HG02840 (cell line): ENCODE results near the gene M6PR.
A peak's percentile ranks its signal among the peaks of the same experiment; 100 is the strongest.
"Not testable (repeated sequence)": the region's sequence is repeated elsewhere in the genome, so short reads cannot be mapped to it uniquely, and the experiment has no call there.

Source experiments
- ATAC-seq: cut with Tn5 transposase; IDR thresholded peaks from one replicate; pipeline ENCODE4 v1.9.1; 2021; ENCODE audit warnings: mild to moderate bottlenecking, moderate library complexity, moderate number of reproducible peaks; ENCODE audit not compliant: unreplicated experiment, low FRiP score

The M6PR gene

DNA sequence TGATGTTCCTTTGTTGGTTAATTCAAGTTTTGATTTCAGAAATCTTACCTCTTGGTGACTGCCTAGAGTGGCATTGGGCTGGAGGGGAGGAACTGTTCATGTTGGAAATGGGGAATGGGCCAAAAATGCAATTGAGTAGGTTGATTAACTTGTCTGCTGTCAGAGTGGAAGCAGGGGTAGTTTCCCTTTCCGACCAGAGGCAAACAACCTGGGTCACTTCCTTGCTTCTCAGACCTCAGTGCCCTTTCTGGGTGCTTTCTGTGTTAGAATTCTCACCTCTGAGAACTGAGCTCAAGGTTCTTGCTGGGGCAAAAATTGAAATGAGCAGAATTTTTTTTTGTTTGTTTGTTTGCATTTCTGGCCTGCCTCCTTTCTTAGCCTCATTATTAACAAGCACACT, 2.3 kb upstream of the M6PR start:
- ATAC-seq = no peak

DNA sequence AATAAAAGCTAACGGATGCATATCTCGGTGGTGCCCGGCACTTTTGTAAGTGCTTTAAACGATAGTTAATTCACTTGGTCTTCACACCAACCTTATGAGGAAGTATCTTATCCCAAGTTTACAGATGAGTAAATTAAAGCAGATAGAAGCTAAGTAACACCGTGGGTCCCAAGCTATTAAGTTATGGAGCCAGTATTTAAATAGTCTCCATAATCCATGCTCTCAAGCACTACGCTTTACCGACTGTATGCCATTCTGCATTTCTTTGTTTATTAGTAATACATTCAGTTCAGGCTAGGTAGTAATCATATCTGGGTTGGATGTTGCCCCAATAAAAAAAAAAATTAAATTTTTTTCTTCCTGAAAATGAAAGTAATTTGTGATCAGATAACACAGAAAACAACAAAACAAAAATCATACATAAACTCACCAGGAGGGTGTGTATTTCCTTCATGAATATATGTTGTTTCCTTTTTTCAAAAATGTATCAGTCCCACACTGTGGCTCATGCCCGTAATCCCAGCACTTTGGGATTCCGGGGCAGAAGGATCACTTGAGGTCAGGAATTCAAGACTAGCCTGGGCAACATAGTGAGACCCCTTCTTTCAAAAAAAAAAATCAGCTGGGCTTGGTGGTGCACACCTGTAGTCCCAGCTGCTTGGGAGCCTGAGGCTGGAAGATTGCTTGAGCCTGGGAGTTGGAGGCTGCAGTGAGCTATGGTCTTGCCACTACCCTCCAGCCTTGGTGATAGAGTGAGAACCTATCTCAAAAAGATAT, 1.4 kb upstream of the M6PR start:
- ATAC-seq = no peak

DNA sequence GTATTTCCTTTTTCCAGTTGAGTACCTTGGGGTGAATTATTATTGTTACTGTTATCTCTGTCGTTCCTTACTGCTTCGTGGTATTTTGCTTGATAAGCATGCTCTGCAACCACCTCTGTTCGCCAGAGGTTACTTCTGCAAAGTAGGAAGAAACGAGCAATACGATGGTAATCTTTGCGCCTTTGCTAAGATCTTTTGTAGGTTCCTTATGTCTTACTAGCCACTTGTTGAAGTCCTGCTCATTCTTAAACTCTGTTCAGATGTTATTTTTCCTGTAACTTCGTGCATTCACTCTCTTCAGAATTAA, 729 bp upstream of the M6PR start:
- ATAC-seq = no peak

DNA sequence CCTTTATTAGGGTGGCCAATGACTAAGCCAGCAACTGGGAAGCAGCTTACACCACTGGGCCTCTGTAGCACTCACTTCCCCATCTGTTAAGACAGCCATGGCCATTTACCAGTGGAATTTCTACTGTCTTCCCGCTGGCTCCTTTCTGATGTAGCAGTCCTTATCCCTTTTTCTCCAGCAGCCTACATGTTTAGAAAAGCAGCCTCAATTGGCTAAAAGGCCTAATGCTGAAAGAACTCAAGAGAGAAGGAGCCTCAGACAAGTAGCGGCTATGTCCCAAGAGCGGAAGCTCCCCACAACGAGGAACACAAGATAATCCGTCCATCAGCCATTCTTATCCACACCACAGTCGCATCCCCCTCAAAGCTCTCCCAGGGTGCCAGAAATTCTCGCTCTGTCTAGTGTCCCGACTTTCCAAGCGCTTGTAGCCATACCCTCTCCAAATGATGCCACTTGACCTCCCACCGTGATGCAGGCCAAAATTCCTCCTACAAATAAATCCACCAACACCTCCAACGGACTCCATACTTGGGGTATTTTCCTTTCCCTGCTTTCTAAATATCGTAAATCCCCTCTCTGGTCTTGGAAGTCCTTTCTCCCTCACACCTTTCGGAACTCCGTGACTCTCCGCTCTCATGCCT, 624 bp downstream of the M6PR start:
- no peak for ATAC-seq

DNA sequence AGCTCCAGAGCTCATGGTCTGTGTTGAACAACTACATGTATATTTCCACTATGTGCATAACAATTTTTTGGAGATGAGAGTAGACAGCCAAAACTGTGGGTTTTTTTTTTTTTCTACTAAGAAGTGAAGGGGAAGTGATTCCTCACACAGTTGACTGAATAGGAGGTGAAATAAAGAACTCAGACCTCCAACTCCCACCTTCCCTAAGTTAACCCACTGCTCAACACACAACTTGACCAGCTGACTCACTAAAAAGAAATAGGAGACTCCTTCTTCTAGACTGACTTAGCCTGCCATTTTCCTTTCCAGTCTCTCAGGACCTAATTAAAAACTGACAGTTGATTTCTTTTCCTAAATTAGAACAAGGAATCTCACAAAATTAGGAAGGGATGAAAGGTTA, 1.7 kb downstream of the M6PR start:
- no peak for ATAC-seq

DNA sequence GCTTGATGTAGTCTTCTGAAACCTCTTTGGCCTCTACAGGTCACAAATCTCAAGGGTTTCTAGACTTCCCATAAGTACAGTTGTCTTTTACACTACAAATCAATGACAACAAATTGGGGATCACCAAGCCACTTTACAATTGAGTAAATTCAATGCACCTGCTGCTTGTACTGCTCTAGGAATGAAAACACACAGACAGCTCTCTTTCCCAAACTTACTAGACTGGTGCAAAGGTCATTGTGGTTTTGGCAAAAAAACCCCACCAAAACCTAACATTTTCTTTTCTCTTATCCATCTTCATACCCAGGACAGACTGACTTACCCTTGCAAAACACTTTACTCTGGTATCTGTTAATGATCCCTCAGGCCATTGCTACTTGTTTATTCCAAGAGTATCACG, 2.7 kb downstream of the M6PR start:
- ATAC-seq = no peak

DNA sequence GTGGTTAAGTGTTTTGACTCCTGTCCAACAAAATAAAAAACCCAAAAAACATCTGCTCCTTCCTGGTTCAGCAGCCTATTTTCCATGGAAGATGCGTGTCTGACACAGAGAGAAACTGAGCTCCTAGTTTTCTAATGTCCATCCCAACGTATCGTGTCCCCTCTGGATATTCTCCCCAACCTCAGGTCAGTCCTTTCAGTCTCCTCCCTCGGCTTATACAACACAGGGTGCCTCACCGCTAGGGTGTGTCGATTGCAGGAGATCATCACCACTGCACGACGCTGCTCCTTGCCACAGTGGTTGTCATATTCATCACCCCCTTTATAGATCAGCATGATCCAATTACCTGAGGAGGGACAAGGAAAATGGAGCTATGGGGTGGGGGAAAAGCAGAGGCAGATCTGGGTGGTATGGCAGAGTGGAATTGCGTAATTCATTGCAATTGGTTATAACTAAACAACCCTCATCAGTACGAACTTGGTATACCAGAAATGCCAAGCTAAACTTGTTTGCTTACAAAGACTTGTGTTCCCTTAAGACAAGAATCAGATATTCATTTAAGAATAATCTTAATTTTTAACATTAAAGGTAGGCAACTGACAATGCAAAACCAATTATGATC, 5.8 kb downstream of the M6PR start:
- ATAC-seq = no peak

DNA sequence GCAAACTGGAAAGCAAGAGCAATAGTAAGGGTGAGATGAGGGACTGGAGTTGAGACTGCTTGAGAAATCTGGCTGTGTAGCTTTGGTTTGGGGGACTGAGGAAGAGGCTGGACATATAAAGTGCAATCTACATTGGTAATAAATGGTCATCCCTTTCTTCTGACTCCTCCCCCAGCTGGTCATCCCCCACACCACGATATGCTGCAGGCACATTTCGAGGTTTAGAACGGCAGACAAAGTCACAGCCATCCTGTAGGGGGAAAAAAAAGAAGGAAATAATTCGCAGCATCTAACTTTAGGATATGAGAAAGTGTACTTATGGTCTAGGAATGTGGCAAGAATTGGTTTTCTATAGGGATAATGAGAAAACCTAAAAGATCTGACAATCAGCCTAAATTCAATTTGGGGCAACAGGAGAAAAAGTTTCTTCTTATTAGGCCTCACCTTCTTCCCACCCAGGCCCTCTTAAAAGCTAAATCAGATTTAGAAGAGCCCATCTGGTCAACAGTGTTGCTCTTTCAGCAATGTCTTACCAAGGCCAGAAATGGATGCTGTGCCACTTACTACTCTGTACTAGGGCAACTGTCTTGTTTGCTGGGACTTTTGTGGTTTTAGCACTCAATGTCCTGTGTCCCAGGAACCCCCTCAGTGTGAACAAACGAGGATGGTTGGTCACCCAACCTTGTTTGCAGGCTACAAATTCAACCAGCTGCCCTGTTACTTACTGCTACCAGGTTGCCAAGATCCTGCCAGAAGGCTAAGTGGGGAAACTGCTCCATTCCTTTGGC, 7.6 kb downstream of the M6PR start:
- ATAC-seq = no peak

DNA sequence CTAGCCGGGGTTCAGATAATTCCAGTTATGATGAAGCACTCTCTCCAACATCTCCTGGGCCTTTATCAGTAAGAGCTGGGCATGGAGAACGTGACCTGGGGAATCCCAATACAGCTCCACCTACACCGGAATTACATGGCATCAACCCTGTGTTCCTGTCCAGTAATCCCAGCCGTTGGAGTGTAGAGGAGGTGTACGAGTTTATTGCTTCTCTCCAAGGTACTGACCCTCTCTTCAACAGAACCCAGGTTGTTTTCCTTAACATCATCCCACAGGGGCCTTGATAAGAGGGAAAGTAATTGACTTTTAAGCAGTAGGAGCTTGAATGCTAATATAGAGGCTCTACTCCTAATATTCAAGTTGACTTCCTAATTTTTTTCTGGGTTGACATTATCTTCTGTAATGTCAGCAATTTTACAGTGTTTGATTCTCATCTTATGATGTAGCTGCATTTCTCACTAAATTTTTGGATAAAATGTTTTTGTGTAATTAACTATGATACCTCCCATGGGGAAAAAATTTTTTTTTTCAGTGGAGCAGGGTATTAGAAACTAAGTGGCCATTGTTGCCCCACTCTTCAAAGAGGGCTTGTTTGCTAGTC, 11.5 kb downstream of the M6PR start:
- ATAC-seq = not testable (repeated sequence)

DNA sequence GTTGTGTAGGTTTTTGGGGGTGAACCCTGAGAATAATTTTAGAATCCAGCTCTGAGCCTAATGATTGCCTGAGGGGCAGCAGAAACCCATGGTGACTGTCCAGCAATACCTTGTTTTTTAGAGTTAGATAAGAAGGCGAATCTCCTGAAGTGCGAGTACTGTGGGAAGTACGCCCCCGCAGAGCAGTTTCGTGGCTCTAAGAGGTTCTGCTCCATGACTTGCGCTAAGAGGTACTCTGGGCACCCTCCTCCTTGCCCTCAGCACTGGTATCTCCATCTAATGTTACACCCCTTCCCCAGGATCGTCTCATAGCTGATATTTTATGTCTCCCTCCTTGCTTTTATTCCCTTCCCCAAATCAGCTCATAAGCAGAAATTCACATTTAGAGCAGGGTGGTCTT, 12.7 kb downstream of the M6PR start:
- ATAC-seq = no peak

DNA sequence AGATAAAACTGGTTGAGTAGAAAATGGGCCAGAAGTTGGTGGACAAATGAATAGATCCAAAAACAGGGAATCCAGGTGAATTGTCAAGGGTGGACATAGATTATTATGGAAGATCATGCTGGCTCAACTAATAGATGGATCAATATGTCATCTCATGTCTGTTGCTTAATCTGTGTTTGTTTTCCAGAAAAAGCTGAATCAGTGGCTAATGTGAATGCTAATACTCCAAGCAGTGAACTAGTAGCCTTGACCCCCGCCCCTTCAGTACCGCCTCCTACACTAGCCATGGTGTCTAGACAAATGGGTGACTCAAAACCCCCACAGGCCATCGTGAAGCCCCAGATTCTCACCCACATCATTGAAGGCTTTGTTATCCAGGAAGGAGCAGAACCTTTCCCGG, 15.4 kb downstream of the M6PR start:
- ATAC-seq = not testable (repeated sequence)

DNA sequence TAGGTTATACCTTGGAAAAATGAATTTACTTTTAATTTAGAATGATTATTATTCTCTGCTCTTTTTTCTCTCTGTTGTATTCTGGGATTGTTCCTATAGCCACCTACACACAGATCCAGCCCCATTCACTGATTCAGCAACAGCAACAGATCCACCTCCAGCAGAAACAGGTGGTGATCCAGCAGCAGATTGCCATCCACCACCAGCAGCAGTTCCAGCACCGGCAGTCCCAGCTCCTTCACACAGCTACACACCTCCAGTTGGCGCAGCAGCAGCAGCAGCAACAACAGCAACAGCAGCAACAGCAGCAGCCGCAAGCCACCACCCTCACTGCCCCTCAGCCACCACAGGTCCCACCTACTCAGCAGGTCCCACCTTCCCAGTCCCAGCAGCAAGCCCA, 17.0 kb downstream of the M6PR start:
- not testable (repeated sequence) for ATAC-seq

DNA sequence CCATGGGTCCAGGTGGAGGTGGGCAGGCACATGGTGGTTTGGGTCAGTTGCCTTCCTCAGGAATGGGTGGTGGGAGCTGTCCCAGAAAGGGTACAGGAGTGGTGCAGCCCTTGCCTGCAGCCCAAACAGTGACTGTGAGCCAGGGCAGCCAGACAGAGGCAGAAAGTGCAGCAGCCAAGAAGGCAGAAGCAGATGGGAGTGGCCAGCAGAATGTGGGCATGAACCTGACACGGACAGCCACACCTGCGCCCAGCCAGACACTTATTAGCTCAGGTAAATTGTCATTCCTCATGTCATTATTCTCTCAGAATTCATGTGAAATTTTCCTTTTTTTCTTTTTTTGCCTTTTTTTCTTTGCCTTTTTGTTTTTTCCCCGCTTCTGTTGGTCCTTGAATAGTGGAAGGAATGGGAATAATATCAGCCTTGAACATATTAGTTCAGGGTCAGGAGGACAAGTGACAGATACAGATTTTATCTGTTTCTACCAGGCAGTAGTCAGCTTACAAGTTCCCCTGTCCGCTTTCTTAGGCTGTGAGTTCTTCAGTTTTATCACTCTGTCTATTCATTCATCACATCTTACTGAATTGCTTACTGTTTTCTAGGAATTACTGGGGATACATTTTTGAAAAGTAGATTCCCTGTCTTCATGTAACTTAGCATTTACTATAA, 18.7 kb downstream of the M6PR start:
- not testable (repeated sequence) for ATAC-seq

DNA sequence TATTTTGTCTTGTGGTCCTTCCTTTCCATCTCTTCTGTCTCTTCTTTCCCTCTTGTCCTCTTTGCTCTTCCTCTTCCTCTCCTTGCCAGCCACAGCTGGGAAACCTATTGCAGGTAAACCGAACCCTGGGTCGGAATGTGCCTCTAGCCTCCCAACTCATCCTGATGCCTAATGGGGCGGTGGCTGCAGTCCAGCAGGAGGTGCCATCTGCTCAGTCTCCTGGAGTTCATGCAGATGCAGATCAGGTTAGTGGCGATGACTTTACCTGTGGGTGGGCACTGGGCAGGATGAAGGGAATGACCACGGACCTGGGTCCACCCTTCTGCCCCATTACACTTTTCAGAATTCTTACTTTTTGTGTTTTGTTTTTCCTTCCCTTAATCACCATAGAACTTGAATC, 26.9 kb downstream of the M6PR start:
- ATAC-seq = no peak

DNA sequence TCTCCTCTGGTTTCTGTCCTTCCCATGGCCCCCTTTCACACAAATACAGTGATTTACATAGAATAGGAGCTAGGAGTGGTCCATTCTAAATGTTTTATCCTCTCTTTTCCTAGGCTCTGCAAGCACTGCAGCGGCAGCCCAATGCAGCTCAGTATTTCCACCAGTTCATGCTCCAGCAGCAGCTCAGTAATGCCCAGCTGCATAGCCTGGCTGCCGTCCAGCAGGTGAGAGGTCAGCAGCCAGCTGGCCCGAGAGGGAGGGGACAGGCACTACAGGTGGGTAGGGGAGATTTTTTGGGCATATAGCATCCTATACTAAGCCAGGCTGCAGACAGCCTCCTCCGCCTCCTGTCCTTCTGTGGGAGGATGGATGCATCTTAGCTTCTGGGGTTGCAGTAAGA, 29.8 kb downstream of the M6PR start:
- not testable (repeated sequence) for ATAC-seq

DNA sequence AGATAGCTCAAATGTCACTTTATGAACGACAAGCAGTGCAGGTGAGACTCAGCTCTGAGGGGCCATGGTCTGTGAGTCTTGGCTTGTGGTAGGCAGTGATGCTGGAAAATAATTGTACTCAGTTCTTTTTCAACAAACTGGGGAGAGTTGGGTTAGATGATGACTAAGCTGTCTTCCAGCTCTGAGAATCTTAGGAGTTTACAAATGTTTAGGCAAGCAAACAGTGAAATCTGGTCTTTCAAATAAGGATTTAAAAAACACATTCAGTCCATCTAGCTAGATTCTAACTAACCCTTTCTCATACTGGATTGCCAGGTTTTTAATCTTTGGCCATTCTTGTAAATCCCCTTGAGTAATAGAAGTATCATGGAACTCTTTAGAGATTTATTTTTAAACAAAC, 31.7 kb downstream of the M6PR start:
- no peak for ATAC-seq

DNA sequence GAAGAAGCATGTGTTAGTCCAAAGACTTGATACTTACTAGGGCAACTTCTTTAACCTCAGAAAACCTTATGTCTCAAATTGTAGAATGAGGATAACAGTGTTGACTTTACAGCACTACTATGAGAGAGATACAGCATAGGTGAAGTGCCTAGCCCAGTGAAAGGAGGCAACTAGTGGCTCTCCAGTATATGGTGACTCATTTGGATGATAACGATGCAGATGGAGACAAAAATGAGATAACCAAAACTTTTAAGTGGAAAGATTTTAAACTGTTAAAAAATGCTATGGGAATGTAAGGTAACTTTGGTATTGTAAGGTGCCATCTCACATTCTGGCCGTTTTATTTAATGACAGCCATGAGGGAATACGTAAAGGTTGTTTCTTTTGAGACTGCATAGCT, 32.4 kb downstream of the M6PR start:
- no peak for ATAC-seq

DNA sequence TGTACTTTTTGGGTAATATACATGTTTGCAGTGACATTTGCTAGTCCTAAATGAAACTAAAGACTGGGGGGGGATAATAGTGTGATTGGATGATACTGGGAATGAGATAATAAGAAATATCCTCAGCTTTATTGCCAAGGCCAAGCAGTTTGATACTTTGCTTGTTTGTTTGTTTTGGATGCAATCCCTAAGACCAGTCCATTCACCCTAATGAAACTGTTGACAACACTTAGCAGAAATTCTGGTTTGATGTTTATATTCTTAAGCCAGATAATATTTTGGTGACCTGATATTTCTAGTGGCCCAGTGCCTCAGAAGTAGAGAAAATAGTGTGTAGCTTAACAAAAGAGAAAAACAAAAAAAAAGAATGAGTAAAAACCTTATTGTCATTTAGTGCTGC, 33.3 kb downstream of the M6PR start:
- ATAC-seq = no peak

DNA sequence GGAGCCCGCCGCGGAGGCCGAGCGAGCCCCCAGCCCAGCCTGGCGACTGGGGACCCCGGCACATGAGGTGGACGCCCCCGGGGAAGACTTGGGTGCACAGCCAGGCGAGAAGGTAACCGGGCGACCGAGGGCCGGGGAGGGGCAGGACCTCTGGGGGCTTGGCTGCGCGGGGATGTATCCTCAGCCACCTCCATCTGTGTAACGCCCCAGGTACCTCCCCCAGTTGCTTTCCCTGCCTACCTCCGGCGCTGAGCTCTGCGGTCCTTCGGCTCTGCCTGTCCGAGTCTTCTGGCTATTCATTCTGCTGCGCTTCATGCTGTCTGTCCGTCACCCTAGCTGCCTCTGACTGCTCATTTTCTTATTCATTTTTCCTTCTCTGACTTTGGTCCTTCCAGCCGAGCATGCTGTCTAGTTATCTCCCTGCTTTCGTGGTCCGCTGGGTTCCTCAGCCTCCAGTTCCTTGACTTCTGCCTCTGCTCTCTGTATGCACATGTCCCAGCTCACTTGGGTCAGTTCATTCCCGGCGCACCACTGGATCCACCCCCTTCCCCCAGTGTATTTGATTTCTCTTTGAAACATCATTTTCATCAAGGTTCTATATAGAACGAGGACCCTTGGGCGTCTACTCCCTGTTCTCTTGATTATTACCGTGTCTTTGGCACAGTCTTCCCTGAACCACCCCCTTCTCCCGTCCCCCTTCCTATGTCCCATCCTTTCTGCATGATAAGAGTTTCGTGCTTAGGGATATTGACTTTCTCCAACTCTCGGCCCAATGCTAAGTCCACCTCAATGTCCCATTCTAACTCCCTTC, 34.5 kb downstream of the M6PR start:
- ATAC-seq = peak; percentile 63
